ENCODE measurements around the gene DHRS4L2.
"Not testable (repeated sequence)": the region's sequence is repeated elsewhere in the genome, so short reads cannot be mapped to it uniquely, and the experiment has no call there.

DNA sequence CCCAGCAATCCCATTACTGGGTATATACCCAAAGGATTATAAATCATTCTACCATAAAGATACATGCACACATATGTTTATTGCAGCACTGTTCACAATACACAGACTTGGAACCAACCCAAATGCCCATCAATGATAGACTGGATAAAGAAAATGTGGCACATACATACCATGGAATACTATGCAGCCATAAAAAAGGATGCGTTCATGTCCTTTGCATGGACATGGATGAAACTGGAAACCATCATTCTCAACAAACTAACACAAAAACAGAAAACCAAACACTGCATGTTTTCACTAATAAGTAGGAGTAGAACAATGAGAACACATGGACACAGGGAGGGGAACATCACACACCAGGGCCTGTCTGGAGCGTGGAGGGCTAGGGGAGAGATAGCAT, 42.6 kb downstream of the DHRS4L2 start:
- not testable (repeated sequence) for TF ChIP-seq YY1 (IDR thresholded peaks at IDR 0.05; ENCODE audit: insufficient read depth, insufficient read length); ZNF274 (IDR thresholded peaks at IDR 0.05; ENCODE audit: low read depth, low read length)
